WTC11 (cell line): Measurements from ENCODE around the gene KBTBD3. TPM values are rescaled to one million over a fixed set of nuclear protein-coding genes. Genes with fewer than 3 reads are reported as not detected.

Source experiments
- CREB1 ChIP-seq: sonication (generic); formaldehyde crosslinking; IDR thresholded peaks from 2 replicates; pipeline ENCODE4 v1.8.0; 2023; ENCODE audit warnings: mild to moderate bottlenecking, missing genetic modification reagents
- CREM ChIP-seq: sonication (generic); formaldehyde crosslinking; IDR thresholded peaks from 2 replicates; pipeline ENCODE4 v1.8.1; 2022; ENCODE audit warnings: mild to moderate bottlenecking, missing genetic modification reagents, moderate library complexity
- CTCF ChIP-seq: fragments of 200-600 bp; IDR thresholded peaks from 2 replicates; pipeline ENCODE4 v1.8.0; 2022; ENCODE audit warnings: antibody characterized with exemption
- ELF4 ChIP-seq: sonication (generic); formaldehyde crosslinking; IDR thresholded peaks from 2 replicates; pipeline ENCODE4 v1.8.1; 2022; ENCODE audit warnings: low read depth, mild to moderate bottlenecking, moderate library complexity, missing genetic modification reagents
- EMX1 ChIP-seq: fragments of 250-450 bp; sonication (Bioruptor Pico); IDR thresholded peaks from 2 replicates; pipeline ENCODE4 v1.8.0; 2021; ENCODE audit warnings: mild to moderate bottlenecking
- GABPB1 ChIP-seq: sonication (generic); formaldehyde crosslinking; IDR thresholded peaks from 2 replicates; pipeline ENCODE4 v1.8.1; 2023; ENCODE audit warnings: mild to moderate bottlenecking, missing genetic modification reagents
- MLX ChIP-seq: sonication (generic); formaldehyde crosslinking; IDR thresholded peaks from 2 replicates; pipeline ENCODE4 v1.8.1; 2023; ENCODE audit warnings: mild to moderate bottlenecking, missing genetic modification reagents, moderate library complexity
- MXD4 ChIP-seq: fragments of 250-450 bp; sonication (Bioruptor Pico); IDR thresholded peaks from 2 replicates; pipeline ENCODE4 v1.8.0; 2021; ENCODE audit warnings: mild to moderate bottlenecking, moderate library complexity, borderline replicate concordance
- NFATC4 ChIP-seq: fragments of 250-450 bp; sonication (Bioruptor Pico); IDR thresholded peaks from 2 replicates; pipeline ENCODE4 v1.9.0; 2021; ENCODE audit warnings: mild to moderate bottlenecking
- NFE2L1 ChIP-seq: sonication (generic); formaldehyde crosslinking; IDR thresholded peaks from 2 replicates; pipeline ENCODE4 v1.8.1; 2023; ENCODE audit warnings: missing genetic modification reagents
- NFYB ChIP-seq: sonication (generic); formaldehyde crosslinking; conservative IDR thresholded peaks from 2 replicates; pipeline ENCODE4 v1.8.0; 2022; ENCODE audit warnings: low read depth, missing genetic modification reagents
- SOX15 ChIP-seq: fragments of 250-450 bp; sonication (Bioruptor Pico); IDR thresholded peaks from 2 replicates; pipeline ENCODE4 v1.9.0; 2021; ENCODE audit warnings: mild to moderate bottlenecking
- TCF7 ChIP-seq: sonication (generic); formaldehyde crosslinking; IDR thresholded peaks from 2 replicates; pipeline ENCODE4 v1.8.0; 2022; ENCODE audit warnings: mild to moderate bottlenecking, low read depth, missing genetic modification reagents, moderate library complexity
- TEAD1 ChIP-seq: sonication (generic); formaldehyde crosslinking; IDR thresholded peaks from 2 replicates; pipeline ENCODE4 v1.8.0; 2022; ENCODE audit warnings: mild to moderate bottlenecking, missing genetic modification reagents
- ZBTB43 ChIP-seq: sonication (generic); formaldehyde crosslinking; IDR thresholded peaks from 2 replicates; pipeline ENCODE4 v1.8.1; 2023; ENCODE audit warnings: mild to moderate bottlenecking, missing genetic modification reagents
- ZNF121 ChIP-seq: sonication (generic); formaldehyde crosslinking; IDR thresholded peaks from 2 replicates; pipeline ENCODE4 v1.8.0; 2023; ENCODE audit warnings: missing genetic modification reagents
- ZNF281 ChIP-seq: sonication (generic); formaldehyde crosslinking; IDR thresholded peaks from 2 replicates; pipeline ENCODE4 v1.8.0; 2023; ENCODE audit warnings: mild to moderate bottlenecking, missing genetic modification reagents
- ZNF396 ChIP-seq: fragments of 250-450 bp; sonication (Bioruptor Pico); IDR thresholded peaks from 2 replicates; pipeline ENCODE4 v1.8.0; 2021; ENCODE audit warnings: mild to moderate bottlenecking, moderate library complexity, borderline replicate concordance
- ZNF416 ChIP-seq: fragments of 250-450 bp; sonication (Bioruptor Pico); IDR thresholded peaks from 2 replicates; pipeline ENCODE4 v1.9.0; 2021; ENCODE audit warnings: mild to moderate bottlenecking, inconsistent platforms
- total RNA-seq: library from RNA; stranded (reverse); gene quantifications from 3 replicates; pipeline ENCODE4 v1.2.3, GENCODE V29; 2021
- TF ChIP-seq, protein P1 (sequence below): sonication (generic); formaldehyde crosslinking; IDR thresholded peaks from 2 replicates; pipeline ENCODE4 v1.8.0; 2023; ENCODE audit warnings: missing genetic modification reagents, mild to moderate bottlenecking, borderline replicate concordance
- TF ChIP-seq, protein P2 (sequence below): fragments of 250-450 bp; sonication (Bioruptor Pico); IDR thresholded peaks from 2 replicates; pipeline ENCODE4 v1.9.0; 2021; ENCODE audit warnings: mild to moderate bottlenecking
- TF ChIP-seq, protein P3 (sequence below): sonication (generic); formaldehyde crosslinking; IDR thresholded peaks from 2 replicates; pipeline ENCODE4 v1.8.1; 2022; ENCODE audit warnings: missing genetic modification reagents, borderline replicate concordance

KBTBD3 gene
- total RNA-seq, 1 experiment from 2014 or later = 4.1 TPM

- TF ChIP-seq, protein P1, sequence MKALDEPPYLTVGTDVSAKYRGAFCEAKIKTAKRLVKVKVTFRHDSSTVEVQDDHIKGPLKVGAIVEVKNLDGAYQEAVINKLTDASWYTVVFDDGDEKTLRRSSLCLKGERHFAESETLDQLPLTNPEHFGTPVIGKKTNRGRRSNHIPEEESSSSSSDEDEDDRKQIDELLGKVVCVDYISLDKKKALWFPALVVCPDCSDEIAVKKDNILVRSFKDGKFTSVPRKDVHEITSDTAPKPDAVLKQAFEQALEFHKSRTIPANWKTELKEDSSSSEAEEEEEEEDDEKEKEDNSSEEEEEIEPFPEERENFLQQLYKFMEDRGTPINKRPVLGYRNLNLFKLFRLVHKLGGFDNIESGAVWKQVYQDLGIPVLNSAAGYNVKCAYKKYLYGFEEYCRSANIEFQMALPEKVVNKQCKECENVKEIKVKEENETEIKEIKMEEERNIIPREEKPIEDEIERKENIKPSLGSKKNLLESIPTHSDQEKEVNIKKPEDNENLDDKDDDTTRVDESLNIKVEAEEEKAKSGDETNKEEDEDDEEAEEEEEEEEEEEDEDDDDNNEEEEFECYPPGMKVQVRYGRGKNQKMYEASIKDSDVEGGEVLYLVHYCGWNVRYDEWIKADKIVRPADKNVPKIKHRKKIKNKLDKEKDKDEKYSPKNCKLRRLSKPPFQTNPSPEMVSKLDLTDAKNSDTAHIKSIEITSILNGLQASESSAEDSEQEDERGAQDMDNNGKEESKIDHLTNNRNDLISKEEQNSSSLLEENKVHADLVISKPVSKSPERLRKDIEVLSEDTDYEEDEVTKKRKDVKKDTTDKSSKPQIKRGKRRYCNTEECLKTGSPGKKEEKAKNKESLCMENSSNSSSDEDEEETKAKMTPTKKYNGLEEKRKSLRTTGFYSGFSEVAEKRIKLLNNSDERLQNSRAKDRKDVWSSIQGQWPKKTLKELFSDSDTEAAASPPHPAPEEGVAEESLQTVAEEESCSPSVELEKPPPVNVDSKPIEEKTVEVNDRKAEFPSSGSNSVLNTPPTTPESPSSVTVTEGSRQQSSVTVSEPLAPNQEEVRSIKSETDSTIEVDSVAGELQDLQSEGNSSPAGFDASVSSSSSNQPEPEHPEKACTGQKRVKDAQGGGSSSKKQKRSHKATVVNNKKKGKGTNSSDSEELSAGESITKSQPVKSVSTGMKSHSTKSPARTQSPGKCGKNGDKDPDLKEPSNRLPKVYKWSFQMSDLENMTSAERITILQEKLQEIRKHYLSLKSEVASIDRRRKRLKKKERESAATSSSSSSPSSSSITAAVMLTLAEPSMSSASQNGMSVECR (CRISPR knock-in tag) = 0 out of 2 replicates have a peak, but pooled peaks have one; percentile 64
- TF ChIP-seq NFATC4 (CRISPR knock-in tag) = no peak
- no peak for TF ChIP-seq MXD4
- no peak for TF ChIP-seq CREM
- TF ChIP-seq NFYB = no peak
- TF ChIP-seq ELF4 = no peak
- TF ChIP-seq SOX15 = no peak
- TF ChIP-seq ZNF121 (CRISPR knock-in tag) = no peak
- TF ChIP-seq ZNF396 (CRISPR knock-in tag) = no peak
- no peak for TF ChIP-seq MLX
- peak; percentile 55; the same call in 1 of the 2 replicates for TF ChIP-seq CREB1 (CRISPR knock-in tag)
- TF ChIP-seq TCF7 (CRISPR knock-in tag) = no peak
- TF ChIP-seq ZNF281 = peak; percentile 15; the same call in 1 of the 2 replicates
- TF ChIP-seq, protein P2, sequence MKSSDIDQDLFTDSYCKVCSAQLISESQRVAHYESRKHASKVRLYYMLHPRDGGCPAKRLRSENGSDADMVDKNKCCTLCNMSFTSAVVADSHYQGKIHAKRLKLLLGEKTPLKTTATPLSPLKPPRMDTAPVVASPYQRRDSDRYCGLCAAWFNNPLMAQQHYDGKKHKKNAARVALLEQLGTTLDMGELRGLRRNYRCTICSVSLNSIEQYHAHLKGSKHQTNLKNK (CRISPR knock-in tag) = no peak
- TF ChIP-seq ZNF416 = 0 out of 2 replicates have a peak, but pooled peaks have one; percentile 6
- 0 out of 2 replicates have a peak, but pooled peaks have one; percentile 41 for TF ChIP-seq TEAD1
- no peak for TF ChIP-seq CTCF
- TF ChIP-seq NFE2L1 (CRISPR knock-in tag) = peak; percentile 23; the same call in 1 of the 2 replicates
- no peak; the same call in 1 of the 2 replicates for TF ChIP-seq GABPB1 (CRISPR knock-in tag)
- no peak for TF ChIP-seq ZBTB43
- TF ChIP-seq, protein P3, sequence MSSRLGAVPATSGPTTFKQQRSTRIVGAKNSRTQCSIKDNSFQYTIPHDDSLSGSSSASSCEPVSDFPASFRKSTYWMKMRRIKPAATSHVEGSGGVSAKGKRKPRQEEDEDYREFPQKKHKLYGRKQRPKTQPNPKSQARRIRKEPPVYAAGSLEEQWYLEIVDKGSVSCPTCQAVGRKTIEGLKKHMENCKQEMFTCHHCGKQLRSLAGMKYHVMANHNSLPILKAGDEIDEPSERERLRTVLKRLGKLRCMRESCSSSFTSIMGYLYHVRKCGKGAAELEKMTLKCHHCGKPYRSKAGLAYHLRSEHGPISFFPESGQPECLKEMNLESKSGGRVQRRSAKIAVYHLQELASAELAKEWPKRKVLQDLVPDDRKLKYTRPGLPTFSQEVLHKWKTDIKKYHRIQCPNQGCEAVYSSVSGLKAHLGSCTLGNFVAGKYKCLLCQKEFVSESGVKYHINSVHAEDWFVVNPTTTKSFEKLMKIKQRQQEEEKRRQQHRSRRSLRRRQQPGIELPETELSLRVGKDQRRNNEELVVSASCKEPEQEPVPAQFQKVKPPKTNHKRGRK (CRISPR knock-in tag) = no peak
- no peak for TF ChIP-seq EMX1
- TF ChIP-seq, all 79 proteins: peak for 18
These were observed 685 bp upstream of the KBTBD3 start, which contains the start of gene AASDHPPT (continued) for GRCh38 chr11:106077609-106078455.
